Brain microvascular endothelial cell (primary cell): ENCODE data around the gene ADAMTSL1.

Experiments used
- DNase-seq: peaks from one replicate; pipeline ENCODE4 v3.0.0-alpha.2; 2020
- H3K27ac ChIP-seq: fragments of 250-450 bp; sonication (Bioruptor Pico); 2 replicates; pipeline ENCODE4 v1.5.1; 2020; ENCODE audit warnings: mild to moderate bottlenecking, moderate library complexity
- H3K27me3 ChIP-seq: fragments of 250-450 bp; sonication (Bioruptor Pico); replicated peaks from 2 replicates; pipeline ENCODE4 v1.5.1; 2020; ENCODE audit warnings: mild to moderate bottlenecking
- H3K36me3 ChIP-seq: fragments of 250-450 bp; sonication (Bioruptor Pico); replicated peaks from 2 replicates; pipeline ENCODE4 v1.5.1; 2020; ENCODE audit warnings: mild to moderate bottlenecking
- H3K4me3 ChIP-seq: 2 replicates; pipeline ENCODE4 v1.5.1; 2011; ENCODE audit warnings: low read depth, mild to moderate bottlenecking, control low read depth, low read length, moderate library complexity
- in situ Hi-C: cut with HindIII; loops from 2 replicates; pipeline ENCODE4 v1.10.0; 2017; ENCODE audit warnings: low sequenced_read_pairs, low pct_ligation_motif_present
- TF ChIP-seq, protein P1 (sequence below): IDR thresholded peaks from 2 replicates; pipeline ENCODE4 v1.5.1; 2011; ENCODE audit warnings: low read depth, mild to moderate bottlenecking, moderate library complexity, low read length, control low read depth, inconsistent platforms; ENCODE audit errors: missing control alignments

Gene ADAMTSL1

DNA sequence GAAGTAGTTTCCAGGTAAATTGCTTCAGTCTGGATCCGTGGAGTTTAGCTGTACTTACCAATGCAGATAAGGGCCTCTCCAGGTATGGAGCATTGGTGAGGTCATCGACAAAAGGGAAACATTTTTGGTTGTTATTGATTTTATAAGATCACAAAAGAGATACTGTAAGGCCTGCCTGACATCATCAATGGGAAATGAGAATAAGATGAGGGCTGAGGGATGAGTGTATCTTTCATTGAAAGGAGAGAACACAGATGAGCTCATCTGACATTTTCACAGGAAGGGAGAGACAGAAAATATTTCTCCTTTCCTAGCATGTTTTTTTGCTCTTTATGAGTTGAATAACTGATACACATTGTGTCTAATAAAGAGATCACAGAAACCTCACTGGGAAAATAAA, 325.5 kb downstream of the ADAMTSL1 start:
- in situ Hi-C loops: no loop called here
- TF ChIP-seq, protein P1, sequence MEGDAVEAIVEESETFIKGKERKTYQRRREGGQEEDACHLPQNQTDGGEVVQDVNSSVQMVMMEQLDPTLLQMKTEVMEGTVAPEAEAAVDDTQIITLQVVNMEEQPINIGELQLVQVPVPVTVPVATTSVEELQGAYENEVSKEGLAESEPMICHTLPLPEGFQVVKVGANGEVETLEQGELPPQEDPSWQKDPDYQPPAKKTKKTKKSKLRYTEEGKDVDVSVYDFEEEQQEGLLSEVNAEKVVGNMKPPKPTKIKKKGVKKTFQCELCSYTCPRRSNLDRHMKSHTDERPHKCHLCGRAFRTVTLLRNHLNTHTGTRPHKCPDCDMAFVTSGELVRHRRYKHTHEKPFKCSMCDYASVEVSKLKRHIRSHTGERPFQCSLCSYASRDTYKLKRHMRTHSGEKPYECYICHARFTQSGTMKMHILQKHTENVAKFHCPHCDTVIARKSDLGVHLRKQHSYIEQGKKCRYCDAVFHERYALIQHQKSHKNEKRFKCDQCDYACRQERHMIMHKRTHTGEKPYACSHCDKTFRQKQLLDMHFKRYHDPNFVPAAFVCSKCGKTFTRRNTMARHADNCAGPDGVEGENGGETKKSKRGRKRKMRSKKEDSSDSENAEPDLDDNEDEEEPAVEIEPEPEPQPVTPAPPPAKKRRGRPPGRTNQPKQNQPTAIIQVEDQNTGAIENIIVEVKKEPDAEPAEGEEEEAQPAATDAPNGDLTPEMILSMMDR: no peak
- no peak for DNase-seq
- Histone ChIP-seq H3K27ac (no peak overlapping the region), H3K4me3 (no peak overlapping the region), H3K27me3 (no peaks in the 10 kb centered on the region), H3K36me3 (peaks cover 5% of the 10 kb centered on the region)

DNA sequence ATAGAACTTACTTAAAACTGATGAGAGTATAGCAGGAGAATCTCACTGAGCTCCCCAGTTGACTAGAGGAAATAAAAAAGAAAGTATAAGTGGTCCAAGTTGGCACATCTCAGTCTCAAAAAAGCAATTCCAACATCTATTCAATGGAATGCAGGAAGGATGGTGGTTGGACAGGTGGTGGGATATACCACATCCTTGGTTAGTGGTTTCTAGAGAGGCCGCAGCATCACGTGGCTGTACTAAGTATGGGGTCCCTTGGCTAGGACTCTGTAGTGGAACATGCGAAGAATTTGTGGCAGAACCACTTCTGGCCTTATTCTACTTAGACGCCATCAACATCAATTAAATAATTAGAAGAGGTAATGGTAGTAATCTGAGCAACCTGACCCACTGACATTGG, 326.6 kb downstream of the ADAMTSL1 start:
- Histone ChIP-seq H3K36me3 (peaks cover 5% of the 10 kb centered on the region), H3K27me3 (no peaks in the 10 kb centered on the region), H3K4me3 (no peak overlapping the region), H3K27ac (no peak overlapping the region)
- TF ChIP-seq, protein P1: no peak
- in situ Hi-C loops: no loop called here
- DNase-seq: no peak

DNA sequence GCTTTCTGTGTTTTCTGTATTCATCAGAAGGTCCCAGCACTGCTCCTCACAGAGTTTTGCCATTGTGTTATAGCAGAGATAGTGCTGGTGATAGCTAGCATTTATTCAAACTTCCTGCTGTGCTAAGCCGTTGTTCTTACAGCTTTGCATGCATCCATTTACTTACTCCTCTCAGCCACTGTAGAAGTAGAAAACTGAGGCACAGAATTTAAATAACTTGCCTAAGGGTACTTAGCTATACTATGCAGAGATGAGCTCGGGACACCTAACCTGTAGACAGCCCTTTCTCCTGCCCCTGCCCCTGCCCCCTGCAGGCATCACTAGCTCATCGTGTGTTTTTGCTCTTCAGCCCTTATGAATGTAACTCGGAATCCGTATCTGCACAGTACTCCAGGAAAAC, 331.4 kb downstream of the ADAMTSL1 start:
- in situ Hi-C loops: no loop called here
- Histone ChIP-seq H3K27ac (no peak overlapping the region), H3K36me3 (no peaks in the 10 kb centered on the region), H3K4me3 (no peak overlapping the region), H3K27me3 (no peaks in the 10 kb centered on the region)
- TF ChIP-seq, protein P1: peak; percentile 4
- no peak for DNase-seq

DNA sequence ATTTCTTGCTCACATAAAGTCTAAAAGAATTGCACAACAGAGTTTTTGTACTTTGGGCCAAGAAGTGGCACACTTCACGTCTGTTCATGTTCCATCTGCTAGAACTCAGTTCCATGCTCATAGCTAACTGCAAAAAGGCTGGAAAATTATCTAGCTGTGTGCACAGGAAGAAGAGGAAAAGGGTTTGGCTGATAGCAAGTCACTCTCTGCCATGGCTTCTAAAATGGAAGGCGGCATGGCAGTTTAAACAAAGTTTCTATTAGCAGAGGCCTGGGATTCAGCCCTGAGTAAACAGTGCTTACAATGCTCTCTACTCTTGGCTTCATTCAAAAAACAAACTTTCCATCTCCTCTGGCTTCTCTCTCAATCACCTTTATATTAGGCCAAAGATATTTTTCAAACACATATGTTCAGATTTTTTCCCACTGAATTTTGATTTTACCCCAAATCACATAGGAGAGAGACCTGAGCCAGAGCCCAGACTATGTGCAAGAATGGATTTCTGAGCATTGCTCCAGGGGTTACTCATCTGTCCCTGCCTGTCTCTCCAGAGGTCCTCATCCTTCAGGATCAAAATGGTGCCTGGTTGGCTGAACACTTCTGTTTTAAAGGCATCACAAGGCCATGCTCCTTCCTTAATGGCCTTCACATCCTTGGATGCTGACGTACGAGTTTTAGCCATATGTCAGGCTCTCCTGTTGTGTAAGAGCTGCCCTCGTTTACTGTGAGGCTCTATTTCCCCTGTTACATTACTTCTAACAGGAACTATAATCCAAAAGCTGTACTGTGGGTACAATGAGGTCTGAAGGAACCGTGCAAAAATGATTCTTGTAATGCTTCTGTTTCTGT, 332.5 kb downstream of the ADAMTSL1 start:
- no peak for DNase-seq
- in situ Hi-C loops: no loop called here
- no peak overlapping the region for H3K27ac ChIP-seq
- H3K4me3 ChIP-seq: no peak overlapping the region
- TF ChIP-seq, protein P1: no peak
- H3K36me3 ChIP-seq: no peaks in the 10 kb centered on the region
- H3K27me3 ChIP-seq: no peaks in the 10 kb centered on the region

DNA sequence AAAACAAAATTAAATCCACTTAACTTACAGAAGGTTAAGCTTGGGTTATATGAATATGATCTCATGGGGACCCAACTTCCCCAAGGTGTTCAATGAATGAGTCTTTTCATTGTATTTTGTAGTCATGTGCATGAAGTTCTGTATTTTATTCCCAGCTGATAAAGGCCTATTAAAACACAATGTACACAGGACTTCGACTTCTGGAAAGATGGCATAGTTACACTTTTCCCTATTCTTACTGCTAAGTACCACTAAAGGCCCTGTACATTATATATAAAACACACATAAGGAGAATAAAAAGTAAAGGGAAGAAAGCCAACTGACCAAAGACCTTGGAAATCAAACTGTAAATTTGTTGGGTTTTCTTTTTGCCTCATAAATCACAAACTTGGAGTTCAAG, 336.6 kb downstream of the ADAMTSL1 start:
- no peak overlapping the region for H3K4me3 ChIP-seq
- no peaks in the 10 kb centered on the region for H3K36me3 ChIP-seq
- TF ChIP-seq, protein P1: no peak
- DNase-seq: no peak
- no peak overlapping the region for H3K27ac ChIP-seq
- in situ Hi-C loops: no loop called here
- H3K27me3 ChIP-seq: no peaks in the 10 kb centered on the region

DNA sequence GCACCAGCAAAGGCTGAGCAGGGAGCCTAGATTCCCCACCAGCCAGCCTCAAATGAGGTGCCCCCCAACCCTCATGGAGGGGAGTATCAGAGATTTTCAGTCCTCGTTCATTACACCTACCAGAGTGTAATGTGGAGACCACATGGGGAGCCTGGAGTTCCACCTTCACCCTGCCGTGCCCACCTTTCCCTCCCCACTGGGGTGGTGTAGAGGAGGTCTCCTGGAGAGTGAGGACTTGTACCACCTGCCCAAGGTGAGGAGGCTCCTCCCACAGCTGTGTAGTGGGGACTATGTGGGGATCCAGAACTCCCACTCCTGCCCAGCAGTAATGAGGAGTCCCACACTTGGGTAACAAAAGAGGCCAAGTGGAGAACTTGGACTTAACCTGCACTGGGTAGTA, 337.2 kb downstream of the ADAMTSL1 start:
- TF ChIP-seq, protein P1: no peak
- no peak for DNase-seq
- no peaks in the 10 kb centered on the region for H3K27me3 ChIP-seq
- no peak overlapping the region for H3K27ac ChIP-seq
- H3K4me3 ChIP-seq: no peak overlapping the region
- no peaks in the 10 kb centered on the region for H3K36me3 ChIP-seq
- in situ Hi-C loops: no loop called here
